Ascending aorta (tissue), 2 donors: ENCODE data around the gene PLA2G5. TPM values are rescaled to one million over a fixed set of nuclear protein-coding genes. Genes with fewer than 3 reads are reported as not detected.
"Not testable (repeated sequence)": the region's sequence is repeated elsewhere in the genome, so short reads cannot be mapped to it uniquely, and the experiment has no call there.

Source experiments
- DNase-seq, 2 donors: peaks; one replicate each; pipeline ENCODE4 v3.0.0-alpha.2; 2019; ENCODE audit warnings: low spot score in 2 of 2
- H3K27ac ChIP-seq, 2 donors: fragments of 200-600 bp; sonication (generic); one replicate each; pipeline ENCODE4 v1.5.1; 2016 to 2017; ENCODE audit warnings: mild to moderate bottlenecking in 1 of 2
- H3K27me3 ChIP-seq: fragments of 200-600 bp; sonication (generic); one replicate; pipeline ENCODE4 v1.5.1; 2017
- H3K36me3 ChIP-seq, 2 donors: fragments of 200-600 bp; sonication (generic); one replicate each; pipeline ENCODE4 v1.5.1; 2016
- H3K4me1 ChIP-seq, 2 donors: fragments of 200-600 bp; sonication (generic); one replicate each; pipeline ENCODE4 v1.5.1; 2016 to 2017; ENCODE audit warnings: mild to moderate bottlenecking in 1 of 2
- H3K4me3 ChIP-seq, 2 donors: fragments of 200-600 bp; sonication (generic); one replicate each; pipeline ENCODE4 v1.5.1; 2016 to 2017; ENCODE audit warnings: mild to moderate bottlenecking in 1 of 2
- H3K9me3 ChIP-seq, 2 donors: fragments of 200-600 bp; sonication (generic); one replicate each; pipeline ENCODE4 v1.5.1; 2016
- CTCF ChIP-seq, 3 experiments: fragments of 200-600 bp in 2 of 3; fragments of 450-650 bp in 1 of 3; sonication (generic) in 2 of 3; IDR thresholded peaks; one replicate each; pipeline ENCODE4 v1.5.1; 2016 to 2019; ENCODE audit warnings: antibody characterized with exemption in 3 of 3, mild to moderate bottlenecking in 1 of 3, moderate library complexity in 1 of 3
- intact Hi-C: fragments of 100-400 bp; cut with DNase I; formaldehyde crosslinking; loops from one replicate; pipeline ENCODE4 v1.15.1; 2023
- total RNA-seq: library from RNA; depleted of rRNA; stranded (reverse); fragments of >200 nt; gene quantifications from one replicate; pipeline ENCODE4 v1.1.0, GENCODE V29; 2016

PLA2G5 gene
- total RNA-seq, 1 donor from 2014 or later, result 8.5 TPM

DNA sequence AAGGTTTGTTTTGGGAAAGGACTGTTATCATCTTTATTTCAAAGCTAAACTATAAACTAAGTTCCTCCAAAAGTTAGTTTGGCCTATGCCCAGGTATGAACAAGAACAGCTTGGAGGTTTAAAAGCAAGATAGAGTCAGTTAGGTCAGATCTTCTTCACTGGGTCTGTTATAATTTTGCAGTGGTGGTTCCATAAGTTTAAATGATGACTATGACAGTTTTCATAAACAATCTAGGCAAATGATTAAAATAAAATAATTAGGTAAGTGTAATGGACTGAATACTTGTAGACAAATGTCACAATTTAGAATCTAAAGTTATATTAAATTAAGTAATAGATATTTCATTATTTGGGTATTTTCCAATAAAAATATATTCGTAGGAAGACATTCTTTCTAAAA is 21.4 kb upstream of the PLA2G5 start:
- DNase-seq, result no peak
- H3K27me3 ChIP-seq, result no peaks in the 10 kb centered on the region
- H3K9me3 ChIP-seq, result peaks cover 4 to 5% of the 10 kb centered on the region in 2 donors
- no peak overlapping the region for H3K27ac ChIP-seq
- intact Hi-C loops, result no loop called here
- H3K36me3 ChIP-seq, result no peaks in the 10 kb centered on the region
- H3K4me3 ChIP-seq, result no peak overlapping the region
- TF ChIP-seq CTCF (IDR thresholded peaks at IDR 0.05), result no peak
- no peaks in the 10 kb centered on the region for H3K4me1 ChIP-seq

- H3K27ac ChIP-seq, H3K27me3 ChIP-seq, H3K4me3 ChIP-seq, intact Hi-C loops, DNase-seq, H3K4me1 ChIP-seq, H3K36me3 ChIP-seq, H3K9me3 ChIP-seq: not testable (repeated sequence)
These were observed 20.8 kb upstream of the PLA2G5 start for GRCh38 chr1:20049056-20049798.

DNA sequence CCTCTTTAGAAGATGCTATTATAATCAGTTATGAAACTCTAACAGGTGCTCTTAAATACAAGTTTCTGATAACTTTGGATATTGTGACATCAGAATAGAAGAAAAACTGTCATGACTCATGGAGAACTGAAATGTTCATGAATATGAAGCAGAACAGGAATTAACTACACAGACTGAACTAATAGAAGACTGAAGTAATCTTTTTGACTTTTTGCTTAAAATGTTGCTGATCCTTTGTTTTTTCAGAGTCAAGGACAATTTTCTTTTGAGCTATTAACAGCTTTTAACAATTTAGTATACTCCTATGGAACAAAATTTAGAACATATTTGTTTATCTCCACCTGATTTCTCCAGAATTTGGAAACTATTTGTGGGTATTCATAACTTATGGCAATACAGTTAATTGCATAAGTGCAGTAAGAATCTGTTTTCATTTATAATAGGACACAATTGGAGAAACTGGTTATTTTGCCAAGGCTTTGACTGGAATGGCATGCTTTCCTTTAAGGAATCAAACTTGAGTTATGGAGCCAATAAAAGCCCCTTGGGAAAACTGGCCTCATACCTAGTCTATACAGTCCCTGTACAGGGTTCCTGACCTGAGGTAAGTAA is 18.7 kb upstream of the PLA2G5 start:
- peaks cover 4 to 5% of the 10 kb centered on the region in 2 donors for H3K9me3 ChIP-seq
- TF ChIP-seq CTCF (IDR thresholded peaks at IDR 0.05), result no peak
- intact Hi-C loops, result no loop called here
- no peaks in the 10 kb centered on the region for H3K36me3 ChIP-seq
- no peaks in the 10 kb centered on the region for H3K27me3 ChIP-seq
- no peak overlapping the region for H3K27ac ChIP-seq
- H3K4me1 ChIP-seq, result no peaks in the 10 kb centered on the region
- DNase-seq, result no peak
- H3K4me3 ChIP-seq, result no peak overlapping the region

DNA sequence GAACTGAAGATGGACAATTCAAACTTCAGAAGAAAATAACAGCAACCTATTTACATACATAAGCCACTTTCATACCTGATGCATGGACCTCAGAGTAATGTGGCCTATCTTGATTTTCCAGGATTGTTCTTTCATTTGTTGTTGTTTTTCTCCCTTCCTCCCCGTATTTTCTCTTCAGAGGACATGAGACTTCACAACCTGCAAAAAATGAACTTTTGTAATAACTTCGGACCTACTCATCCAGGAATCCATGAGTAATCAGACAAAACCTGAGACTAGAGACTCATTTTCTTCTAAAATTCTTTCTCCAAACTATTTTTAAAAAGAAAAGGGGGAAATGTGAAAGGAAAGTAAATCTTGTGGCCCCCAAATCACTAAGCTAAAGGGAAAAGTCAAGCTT is 17.6 kb upstream of the PLA2G5 start:
- no peak for DNase-seq
- no peaks in the 10 kb centered on the region for H3K36me3 ChIP-seq
- peaks cover 4 to 5% of the 10 kb centered on the region in 2 donors for H3K9me3 ChIP-seq
- no peak overlapping the region for H3K27ac ChIP-seq
- H3K27me3 ChIP-seq, result no peaks in the 10 kb centered on the region
- no peaks in the 10 kb centered on the region for H3K4me1 ChIP-seq
- TF ChIP-seq CTCF (IDR thresholded peaks at IDR 0.05), result no peak
- intact Hi-C loops, result no loop called here
- no peak overlapping the region for H3K4me3 ChIP-seq

- H3K27ac ChIP-seq, result no peak overlapping the region
- no peaks in the 10 kb centered on the region for H3K27me3 ChIP-seq
- H3K4me3 ChIP-seq, result no peak overlapping the region
- no peak for TF ChIP-seq CTCF (IDR thresholded peaks at IDR 0.05)
- H3K36me3 ChIP-seq, result no peaks in the 10 kb centered on the region
- no peaks in the 10 kb centered on the region for H3K9me3 ChIP-seq
- DNase-seq, result no peak
- intact Hi-C loops, result no loop called here
- no peaks in the 10 kb centered on the region for H3K4me1 ChIP-seq
These were observed 12.0 kb upstream of the PLA2G5 start for GRCh38 chr1:20057886-20058420.

DNA sequence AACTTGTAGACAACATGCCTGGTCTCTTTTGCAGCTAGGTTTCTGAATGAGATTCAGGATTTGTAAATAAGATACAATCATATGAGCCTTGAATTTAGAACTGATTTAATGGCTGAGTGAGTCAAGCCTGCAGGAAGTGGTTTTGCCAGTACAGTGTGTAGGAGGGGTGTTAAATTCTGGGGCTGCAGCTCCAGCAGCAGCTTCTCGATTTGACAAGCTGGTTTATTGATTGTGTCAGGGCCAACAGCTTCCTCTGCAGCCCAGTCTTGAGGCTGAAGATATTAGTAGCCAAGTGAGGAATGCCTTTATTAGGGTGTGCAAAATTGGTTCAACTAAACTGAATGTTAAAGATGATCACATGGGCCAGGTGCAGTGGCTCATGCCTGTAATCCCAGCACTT is 11.5 kb upstream of the PLA2G5 start:
- TF ChIP-seq CTCF (IDR thresholded peaks at IDR 0.05), result no peak
- Histone ChIP-seq H3K36me3 (no peaks in the 10 kb centered on the region), H3K9me3 (no peaks in the 10 kb centered on the region), H3K4me3 (no peak overlapping the region), H3K27ac (no peak overlapping the region), H3K27me3 (no peaks in the 10 kb centered on the region), H3K4me1 (no peaks in the 10 kb centered on the region)
- intact Hi-C loops, result no loop called here
- DNase-seq, result no peak
